HCEC 1CT (cell line): ENCODE data around the gene POLDIP3.

Experiments used
- DNase-seq: peaks from one replicate; pipeline ENCODE4 v3.0.0-alpha.2; 2017

The POLDIP3 gene

DNA sequence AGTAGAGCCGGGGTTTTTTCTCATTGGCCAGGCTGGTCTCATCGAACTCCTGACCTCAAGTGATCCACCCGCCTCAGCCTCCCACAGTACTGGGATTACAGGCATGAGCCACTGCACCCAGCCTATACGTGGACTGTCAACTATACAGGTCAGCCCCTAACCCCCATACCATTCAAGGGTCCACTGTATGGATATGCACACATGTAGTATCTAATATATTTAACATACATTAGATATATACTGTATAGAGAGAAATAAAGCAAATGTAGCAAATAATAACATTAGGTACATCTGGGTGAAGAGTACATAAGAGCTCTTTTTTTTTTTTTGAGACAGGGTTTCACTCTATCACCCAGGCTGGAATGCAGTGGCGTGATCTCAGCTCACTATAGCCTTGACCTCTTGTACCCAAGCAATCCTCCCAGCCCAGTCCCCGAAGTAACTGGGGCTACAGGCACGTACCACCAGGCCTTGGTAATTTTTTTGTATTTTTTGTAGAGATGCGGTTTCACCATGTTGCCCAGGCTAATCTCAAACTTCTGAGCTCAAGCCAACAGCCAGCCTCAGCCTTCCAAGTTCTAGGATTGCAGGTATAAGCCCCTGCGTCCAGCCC lies 27.2 kb upstream of the POLDIP3 start:
- DNase-seq: peak; percentile 33

DNA sequence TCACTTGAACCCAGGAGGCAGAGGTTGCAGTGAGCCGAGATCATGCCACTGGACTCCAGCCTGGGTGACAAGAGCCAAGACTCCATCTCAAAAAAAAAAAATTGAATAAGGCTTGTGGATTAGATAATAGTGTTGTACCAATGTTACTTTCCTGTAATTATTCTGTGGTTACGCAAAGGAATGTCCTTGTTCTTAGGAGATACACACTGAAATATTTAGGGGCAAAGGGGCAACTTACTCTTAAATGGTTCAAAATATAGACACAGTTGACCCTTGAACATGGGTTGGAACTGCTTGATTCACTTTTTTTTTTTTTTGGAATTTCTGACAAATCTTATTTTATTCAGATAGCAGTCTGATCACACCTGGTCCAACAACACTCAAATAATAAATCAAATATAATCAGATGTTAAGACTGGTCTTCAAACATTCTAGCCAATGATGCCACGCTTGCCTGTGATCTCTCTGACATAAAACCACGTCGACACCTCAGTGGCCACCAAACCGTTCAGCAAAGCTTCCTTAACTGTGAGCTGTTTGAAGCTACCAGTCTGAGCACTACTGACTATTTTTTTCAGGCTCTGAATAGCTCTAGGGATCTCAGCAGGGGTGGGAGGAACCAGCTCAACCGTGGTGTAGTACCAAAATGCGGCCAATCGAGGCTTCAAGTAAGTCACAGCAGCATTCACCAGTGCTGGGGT lies 25.0 kb upstream of the POLDIP3 start:
- no peak for DNase-seq

DNA sequence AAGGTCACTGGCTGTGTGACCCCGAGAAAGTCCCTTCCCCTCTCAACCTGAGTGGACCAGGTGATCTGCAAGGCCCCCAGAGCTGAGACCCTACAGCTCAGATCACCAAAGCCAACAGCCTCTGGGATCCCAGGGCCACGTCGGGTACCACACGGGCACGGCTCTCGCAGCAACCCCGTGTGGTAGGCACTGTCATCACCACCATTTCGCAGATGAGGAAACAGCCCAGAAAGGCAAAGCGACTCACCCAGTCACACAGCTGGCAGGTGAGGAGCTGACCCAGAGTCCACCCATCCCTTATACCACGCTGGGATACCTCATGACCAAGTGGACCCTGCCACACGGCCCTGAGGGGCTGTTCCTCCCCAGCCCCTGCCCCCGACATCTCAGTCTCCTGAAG lies 22.9 kb upstream of the POLDIP3 start:
- DNase-seq: no peak

DNA sequence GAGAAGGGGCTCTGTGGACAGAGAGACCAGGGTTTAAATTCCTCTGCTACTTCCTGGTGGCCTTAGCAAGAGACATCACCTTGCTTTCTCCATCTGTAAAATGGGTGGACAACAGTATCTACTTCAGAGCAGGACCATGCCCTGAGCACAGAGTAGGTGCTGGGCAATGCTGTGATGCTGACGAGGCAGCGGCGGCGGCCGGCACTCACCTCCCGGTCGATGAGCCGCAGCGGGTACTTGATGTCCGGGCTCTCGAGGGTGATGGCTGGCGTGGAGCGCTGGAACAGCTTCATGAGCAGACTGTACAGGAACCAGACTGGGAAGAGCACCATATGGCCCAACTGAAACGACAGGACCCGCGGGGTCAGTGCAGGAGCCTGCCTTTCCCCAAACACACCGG lies 21.8 kb upstream of the POLDIP3 start:
- no peak for DNase-seq

DNA sequence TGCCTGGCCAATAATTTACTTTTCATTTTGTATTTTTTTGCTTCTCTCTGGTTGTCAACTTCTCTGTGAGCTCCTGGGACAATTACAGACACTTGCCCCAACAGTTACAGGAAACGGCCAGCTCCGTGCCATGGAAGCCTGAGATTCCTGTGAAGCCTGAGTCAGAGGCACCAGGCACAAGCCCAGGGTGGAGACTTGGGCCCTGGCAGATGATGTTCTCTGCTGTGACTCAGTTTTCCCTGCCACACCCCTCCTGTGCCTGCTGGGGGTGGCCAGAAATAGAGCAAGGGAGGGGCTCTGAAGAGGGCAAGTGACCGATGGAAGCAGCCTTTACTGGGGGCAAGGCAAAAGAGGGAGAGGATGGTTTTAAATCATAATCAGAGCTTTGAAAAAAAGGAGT lies 20.8 kb upstream of the POLDIP3 start:
- DNase-seq: peak; percentile 87

DNA sequence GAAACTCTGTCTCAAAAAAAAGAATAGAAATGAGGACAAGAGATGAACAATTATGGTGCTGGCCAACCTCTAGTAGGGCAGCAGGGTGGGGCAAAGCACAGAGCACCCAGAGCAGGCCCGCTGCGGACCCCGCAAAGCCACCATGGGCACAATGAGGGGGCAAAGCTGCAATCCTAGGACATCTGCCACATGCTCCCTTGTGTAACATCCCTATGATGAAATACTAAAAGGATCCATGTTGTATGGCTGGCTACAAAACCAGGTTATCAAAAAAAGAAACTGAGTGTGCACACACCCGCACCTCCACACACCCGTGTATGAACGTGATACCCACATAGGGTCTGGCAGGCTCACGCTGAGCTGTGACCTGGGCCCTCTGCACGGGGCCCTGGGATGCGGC lies 18.3 kb upstream of the POLDIP3 start:
- no peak for DNase-seq

DNA sequence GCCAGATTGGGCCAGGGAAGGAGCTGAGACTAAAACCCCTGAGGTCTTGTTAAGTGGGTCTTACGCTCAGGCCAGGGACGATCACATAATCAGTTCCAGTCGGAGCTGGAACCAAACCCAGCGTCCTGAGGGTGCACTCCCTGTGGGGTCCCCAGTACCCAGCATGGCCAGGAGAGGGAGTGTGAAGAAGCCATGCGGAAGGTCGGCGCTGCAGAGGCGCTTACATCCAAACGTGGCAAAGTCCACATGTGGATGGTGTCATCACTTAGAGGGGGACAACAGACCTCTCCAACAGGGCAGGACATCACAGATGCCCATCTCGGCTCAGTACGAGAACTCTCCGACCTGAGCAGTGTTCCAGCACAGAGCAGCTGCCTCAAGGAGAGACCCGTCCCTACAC lies 17.4 kb upstream of the POLDIP3 start:
- DNase-seq: no peak

DNA sequence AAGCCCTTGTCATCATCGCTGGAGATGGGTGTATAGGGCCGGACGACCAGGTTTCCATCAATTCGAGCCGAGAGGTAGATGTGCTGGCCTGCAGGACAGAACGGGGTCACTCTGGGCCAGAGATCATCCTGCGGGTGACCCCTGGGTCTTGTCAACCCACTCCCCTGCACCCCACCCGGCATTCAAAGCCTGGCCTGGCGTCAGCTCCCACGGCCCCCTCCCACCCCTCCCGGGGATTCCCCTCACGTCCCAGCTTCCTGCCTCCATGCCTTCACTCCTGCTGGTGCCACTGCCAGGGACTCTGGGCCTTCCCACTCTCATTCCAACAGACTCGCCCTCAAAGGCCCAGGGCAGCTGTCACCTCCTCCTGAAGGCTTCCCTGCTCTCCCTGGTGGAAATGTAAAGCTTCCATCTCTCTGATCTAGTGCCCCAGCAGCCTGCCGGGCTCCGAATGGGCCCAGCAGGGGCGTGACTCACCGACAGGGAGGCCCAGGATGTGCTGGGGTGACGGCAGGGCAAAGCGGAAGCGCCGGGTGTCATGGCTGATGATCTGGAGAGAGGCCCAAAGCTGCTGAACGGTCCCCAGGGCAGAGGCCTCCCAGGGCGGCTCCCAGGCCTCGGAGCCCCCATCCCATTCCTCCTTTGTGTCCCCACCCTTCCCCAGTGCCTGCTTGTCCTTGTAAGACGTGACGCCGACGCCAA lies 16.4 kb upstream of the POLDIP3 start:
- no peak for DNase-seq

DNA sequence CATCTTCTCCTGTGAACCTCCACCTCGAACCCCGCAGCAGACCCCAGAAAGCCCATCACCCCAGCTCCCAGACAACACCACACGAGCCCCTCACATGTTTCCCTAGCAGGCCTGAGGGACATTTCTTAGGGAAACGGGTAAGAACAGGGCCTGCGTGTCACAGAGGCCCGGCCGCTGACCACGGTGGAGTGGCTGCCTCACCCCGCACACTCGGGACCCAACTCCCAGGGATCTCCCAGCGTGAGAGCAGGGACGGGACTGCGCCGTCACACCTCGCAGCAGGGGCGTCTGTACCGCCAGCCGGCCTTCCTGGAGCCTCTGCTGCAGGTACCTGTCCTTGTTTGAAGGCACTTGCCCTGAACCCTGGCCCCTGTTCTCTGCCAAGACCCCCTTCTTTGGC lies 15.5 kb upstream of the POLDIP3 start:
- DNase-seq: no peak

DNA sequence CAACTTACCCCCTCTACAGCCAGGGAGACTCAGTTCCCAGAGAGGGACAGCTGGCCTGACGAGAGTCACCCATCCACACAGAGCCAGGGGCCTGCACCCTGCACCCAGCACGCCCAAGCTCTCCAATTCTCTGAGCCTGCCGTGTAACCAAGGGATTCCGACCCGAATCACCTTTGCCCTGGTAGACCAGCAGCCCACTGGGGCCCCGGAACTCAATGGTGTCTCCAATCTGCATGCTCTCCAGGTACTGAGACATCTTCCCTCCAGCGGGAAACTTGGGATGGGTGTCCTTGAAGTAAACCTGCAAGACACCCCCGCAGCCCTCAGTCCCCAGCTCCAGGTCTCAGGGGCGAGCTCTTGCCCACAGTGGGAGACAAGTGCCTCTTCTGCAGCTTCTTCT lies 13.3 kb upstream of the POLDIP3 start:
- DNase-seq: no peak

DNA sequence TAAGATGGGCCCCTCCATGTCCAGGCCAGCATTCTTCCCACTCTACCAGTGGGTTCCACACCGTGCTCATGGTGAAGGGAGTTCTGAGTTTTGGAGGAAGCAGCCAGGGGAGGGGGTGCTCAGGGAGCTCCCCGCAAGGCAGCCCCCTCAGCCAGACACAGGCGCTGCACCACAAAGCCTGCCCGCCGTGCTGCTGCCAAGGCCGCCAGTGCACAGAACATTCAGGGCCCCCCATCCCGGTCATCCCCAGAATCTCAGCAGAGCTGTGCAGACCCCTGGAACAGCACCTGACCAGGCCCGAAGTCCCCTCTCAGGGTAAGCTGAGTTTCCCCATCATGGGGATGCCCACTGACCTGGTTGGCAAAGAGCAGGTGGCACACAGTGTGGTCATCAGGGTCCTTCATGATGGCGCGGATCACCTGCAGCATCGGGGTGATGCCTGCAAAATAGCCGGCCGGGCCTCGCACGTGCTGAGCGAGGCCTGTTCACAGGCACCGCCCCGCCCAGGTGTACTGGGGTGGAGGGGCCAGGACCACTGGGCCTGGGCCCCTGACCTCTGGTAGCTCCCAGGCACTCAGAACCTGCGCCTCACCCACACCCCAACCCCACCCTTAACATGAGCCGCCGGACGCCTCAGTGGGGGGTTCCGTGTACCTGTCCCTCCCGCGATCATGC lies 12.4 kb upstream of the POLDIP3 start:
- DNase-seq: no peak

DNA sequence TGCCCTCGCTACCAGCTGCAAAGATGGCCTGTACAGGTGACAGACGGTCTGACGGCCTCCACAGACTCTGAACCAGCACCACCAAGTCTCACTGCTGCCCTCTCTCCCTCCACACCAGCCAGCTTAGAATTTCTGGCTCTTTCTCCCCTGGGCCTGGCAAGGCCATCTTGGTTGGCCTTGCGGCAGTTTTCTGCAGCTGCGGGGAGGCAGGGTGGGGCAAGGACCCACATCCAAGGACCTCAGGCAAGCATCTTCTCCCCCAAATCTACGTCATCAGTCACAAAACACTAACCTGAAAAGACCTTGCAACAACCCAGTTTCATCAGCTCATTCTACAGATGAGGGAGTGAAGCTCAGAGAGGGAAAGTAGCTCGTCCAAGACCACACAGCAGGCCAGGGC lies 11.7 kb upstream of the POLDIP3 start:
- DNase-seq: no peak

DNA sequence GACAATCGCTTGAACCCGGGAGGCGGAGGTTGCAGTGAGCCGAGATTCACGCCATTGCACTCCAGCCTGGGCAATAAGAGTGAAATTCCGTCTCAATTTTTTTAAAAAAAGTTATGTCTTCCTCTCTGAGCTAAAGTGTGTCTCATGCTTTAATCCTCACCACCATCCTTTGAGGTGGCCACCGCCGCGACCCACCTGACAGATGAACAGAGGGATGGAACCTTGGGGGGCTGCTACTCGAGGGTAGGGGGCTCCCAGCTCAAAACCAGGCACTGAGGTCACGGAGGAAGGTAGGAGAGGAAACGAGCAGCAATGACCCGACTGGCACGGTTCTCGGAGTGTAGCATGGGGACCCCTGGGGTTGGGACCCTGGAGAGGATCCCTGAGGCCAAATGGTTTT lies 10.7 kb upstream of the POLDIP3 start:
- no peak for DNase-seq

DNA sequence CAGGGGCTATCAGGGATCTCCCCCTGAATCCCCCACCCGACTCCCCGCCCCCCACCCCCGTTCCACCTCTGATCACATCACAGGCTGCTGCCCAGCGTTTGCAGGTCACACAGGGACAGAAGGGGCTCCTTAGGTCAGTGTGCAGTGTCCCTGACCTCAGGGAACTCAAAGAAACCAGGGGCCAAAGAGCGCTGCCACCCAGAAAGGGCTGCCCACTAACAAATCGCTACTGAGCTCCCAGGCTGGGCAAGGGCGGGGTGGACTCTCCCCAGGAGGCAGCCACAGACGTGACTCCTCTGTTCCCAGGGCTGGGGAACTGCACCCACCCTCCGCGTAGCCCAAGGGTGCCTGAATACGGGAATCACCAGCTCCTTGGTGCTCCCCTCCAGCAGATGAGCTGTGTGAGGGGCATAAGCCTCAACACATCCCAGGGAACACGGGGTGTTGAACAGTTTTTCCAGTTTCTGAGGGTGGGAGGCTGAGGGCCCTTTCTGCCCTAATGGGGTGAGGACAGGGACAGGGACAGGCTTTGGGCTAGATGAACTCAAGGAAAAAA lies 9.9 kb upstream of the POLDIP3 start:
- DNase-seq: no peak

DNA sequence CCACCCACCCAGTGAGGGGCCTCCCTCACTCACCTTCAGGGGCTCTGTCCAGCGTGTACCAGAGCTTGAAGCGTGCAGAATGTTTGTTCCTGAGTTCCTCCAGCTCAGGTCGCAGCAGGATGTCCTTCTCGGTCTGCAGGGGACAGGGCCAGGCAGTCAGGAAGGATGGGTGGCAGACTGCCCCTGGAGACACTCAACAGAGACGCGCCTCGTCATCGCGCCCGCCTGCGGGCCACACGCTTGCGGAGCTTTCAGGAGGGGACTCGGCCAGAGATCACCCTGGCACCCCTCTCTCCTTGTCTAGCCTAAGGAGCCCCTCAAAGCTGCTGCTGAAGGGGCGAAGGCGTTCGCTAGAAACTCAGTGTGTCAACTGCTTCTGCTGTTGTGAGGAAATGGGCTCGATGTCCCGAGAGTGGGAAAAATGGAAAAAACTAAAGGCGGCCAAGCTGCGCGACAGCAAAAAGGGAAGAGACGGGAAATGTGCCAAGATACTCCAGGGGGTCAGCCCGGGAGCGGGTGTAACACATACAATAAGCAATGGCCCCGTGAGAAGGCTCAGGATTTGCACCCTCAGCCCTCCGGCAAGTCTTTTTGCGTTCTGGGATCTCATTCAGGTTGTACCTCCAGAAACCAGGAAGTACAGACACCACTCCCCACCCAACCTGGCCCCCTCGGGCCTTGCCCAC lies 9.2 kb upstream of the POLDIP3 start:
- no peak for DNase-seq

DNA sequence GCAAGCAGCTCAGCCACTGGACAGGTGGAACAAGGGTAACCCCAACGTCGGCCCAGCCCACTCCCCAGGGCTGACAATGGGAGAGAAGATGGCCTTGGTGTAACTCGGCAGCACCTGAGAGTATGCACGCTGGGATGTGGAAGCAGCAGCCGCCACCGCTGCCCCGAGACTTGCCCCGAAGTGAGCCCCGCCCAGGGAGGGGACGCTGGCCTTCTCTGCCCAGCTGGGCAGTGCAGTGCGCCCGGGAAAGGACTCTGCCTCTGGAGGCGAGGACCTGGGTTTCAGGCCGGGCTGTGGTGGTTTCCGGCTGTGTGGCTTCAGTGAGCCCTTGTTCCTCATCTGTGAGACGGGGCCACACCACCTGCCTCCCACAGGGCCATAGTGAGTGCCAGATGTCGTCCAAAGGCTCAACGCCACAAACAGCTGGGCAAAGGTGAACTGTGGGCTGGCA lies 8.6 kb upstream of the POLDIP3 start:
- no peak for DNase-seq

DNA sequence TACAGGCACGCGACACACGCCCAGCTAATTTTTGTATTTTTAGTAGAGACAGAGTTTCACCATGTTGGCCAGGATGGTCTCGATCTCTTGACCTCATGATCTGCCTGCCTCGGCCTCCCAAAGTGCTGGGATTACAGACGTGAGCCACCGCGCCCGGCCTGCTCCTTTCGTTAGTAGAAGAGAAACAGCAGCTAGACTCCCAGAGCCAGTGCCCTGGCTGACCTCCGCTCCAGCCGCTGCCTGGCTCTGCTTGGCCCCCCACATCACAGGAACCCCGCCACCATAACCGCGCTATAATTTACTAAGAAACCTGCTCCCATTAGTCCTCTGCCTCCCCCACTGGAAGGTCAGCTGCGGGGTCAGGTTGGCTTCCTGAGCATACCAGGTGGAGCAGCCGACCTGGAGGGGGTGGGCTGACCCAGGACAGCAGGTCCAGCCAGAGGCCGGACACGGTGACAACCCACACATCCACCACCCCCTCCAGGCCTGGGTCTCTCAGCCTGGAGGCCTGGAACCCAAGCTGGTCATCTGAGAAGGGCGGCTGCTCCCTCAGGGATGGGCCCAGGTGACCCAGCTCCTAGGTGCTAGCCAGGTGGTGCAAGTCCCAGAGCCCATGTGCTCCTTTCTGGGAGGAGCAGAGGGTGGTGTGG lies 7.5 kb upstream of the POLDIP3 start:
- no peak for DNase-seq

DNA sequence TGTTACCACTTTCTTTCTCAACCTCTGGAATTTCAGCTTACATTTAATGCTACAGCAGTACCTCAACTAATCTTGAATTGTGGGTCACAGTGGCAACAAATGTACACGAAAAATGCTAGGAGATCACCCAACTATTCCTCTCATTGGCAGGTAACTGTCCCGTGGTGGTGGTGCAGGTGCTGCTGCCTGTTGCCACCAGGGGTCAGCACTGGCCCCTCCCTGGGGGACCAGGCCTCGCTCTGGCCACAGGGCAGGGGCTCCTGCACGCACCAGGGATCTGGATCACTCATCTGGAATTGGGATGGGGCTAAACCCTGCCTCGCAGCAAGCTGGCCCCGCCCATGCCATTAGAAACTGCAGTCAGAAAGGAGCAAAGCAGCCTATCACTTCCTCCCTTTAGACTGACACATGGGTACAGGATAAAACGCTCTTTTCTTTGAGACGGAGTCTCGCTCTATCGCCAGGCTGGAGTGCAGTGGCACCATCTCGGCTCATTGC lies 6.9 kb upstream of the POLDIP3 start:
- DNase-seq: peak; percentile 25

DNA sequence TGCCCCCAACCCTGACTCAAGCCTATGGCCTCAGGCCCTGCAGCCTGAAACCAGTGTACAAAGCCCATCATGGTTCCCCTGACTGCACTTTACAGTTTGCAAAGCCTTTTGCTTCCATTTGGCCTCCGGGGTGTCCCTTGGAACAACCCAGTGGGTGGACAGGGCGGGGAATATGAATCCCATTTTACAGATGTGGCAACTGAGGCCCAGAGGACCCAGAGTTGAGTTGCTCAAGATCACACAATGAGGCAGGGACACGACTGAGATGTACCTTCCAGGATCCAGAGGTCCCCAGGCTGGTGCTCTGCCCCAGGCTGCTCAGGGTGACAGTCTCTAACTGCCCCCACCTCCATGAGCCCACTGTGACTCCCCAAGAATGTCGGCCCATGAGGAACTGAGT lies 5.4 kb upstream of the POLDIP3 start:
- no peak for DNase-seq

DNA sequence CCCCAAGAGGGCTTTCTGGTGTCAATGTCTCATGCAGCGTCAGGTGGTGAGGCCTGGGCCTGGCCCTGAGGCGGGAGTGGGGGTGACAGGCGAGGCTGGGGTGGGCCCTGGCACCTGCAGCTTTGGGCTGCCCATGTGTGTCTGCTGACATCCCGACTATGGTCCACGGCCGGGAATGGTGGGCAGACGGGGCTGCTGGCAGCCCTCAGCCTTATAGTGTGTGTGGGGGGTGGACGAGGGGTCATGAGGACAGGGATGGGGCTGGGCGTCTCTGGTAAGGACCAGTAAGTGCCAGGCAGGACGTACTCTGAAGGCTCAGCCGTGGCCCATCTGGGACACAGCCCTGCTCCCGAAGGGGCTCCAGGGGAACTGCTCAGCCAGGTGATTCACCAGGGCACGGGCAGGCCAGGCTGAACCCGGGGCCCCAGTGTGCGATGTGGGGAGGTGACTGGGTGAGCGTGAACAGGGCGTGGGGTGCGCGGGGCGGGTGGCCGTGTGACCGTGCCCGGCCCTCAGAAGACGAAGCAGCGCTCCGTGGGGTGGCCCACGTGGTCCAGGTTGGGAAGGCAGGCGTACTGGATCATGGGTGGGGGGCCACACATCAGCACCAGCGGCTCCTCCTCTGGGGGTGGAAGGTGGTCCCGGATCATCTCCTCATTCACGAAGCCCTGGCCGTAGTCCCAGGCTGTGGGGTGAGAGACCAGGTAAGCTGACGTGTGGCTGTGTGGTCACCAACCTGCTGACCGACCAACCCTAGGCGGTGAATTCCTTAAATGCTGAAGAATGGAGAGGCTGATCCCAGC lies 4.8 kb upstream of the POLDIP3 start:
- DNase-seq: no peak
